OCI-LY3 (cell line): ENCODE data around the gene SRGAP2C.
"Not testable (repeated sequence)": the region's sequence is repeated elsewhere in the genome, so short reads cannot be mapped to it uniquely, and the experiment has no call there.

Experiments
- CTCF ChIP-seq: fragments of 200-600, 300-600 bp; sonication (generic); IDR thresholded peaks from 2 replicates; pipeline ENCODE4 v1.5.1; 2014; ENCODE audit warnings: antibody characterized with exemption, low read length, low read depth
- EZH2phosphoT487 ChIP-seq: fragments of 200-600 bp; shearing (Covaris generic); IDR thresholded peaks from 2 replicates; pipeline ENCODE4 v1.6.1; 2018; ENCODE audit warnings: antibody characterized with exemption, mixed run types, low read depth

GRCh38 chr1:121385563-121386288 is 201.0 kb downstream of the SRGAP2C start:
- TF ChIP-seq CTCF, EZH2phosphoT487: not testable (repeated sequence)
